ACC112 (cell line): Measurements from ENCODE around the gene PRDM16.

Experiments used
- H2AFZ ChIP-seq: fragments of 200-600 bp; sonication (generic); one replicate; pipeline ENCODE4 v1.6.0; 2017; ENCODE audit warnings: antibody characterized with exemption, low read length; ENCODE audit not compliant: unreplicated experiment
- H3K27ac ChIP-seq: fragments of 200-600 bp; sonication (generic); 2 replicates; pipeline ENCODE4 v1.5.1; 2014; ENCODE audit warnings: low read depth, mild to moderate bottlenecking, antibody characterized with exemption, low read length, moderate library complexity
- H3K27me3 ChIP-seq: fragments of 200-600 bp; sonication (generic); 2 replicates; pipeline ENCODE4 v1.6.1; 2014; ENCODE audit warnings: mild to moderate bottlenecking, antibody characterized with exemption, low read length, moderate library complexity, mixed read lengths; ENCODE audit not compliant: insufficient read depth
- H3K36me3 ChIP-seq: fragments of 200-600 bp; sonication (generic); 2 replicates; pipeline ENCODE4 v1.6.1; 2016; ENCODE audit warnings: mild to moderate bottlenecking, antibody characterized with exemption, low read length, moderate library complexity, mixed read lengths; ENCODE audit not compliant: insufficient read depth
- H3K4me1 ChIP-seq: fragments of 200-600 bp; sonication (generic); one replicate; pipeline ENCODE4 v1.6.1; 2016; ENCODE audit warnings: low read length, mixed read lengths; ENCODE audit not compliant: insufficient read depth, unreplicated experiment, control insufficient read depth
- H3K4me3 ChIP-seq: fragments of 200-600 bp; sonication (generic); 2 replicates; pipeline ENCODE4 v1.5.1; 2014; ENCODE audit warnings: mild to moderate bottlenecking, low read depth, low read length
- H3K79me2 ChIP-seq: fragments of 200-600 bp; sonication (generic); one replicate; pipeline ENCODE4 v1.6.0; 2016; ENCODE audit warnings: low read length; ENCODE audit not compliant: control insufficient read depth, unreplicated experiment, insufficient read depth

Gene PRDM16

GRCh38 chr1:3327936-3328590 is 259.1 kb downstream of the PRDM16 start:
- Histone ChIP-seq H3K27ac (no peak overlapping the region), H3K79me2 (no peaks in the 10 kb centered on the region), H3K4me3 (no peak overlapping the region), H3K4me1 (no peaks in the 10 kb centered on the region), H3K36me3 (no peaks in the 10 kb centered on the region), H2AFZ (no peak overlapping the region), H3K27me3 (no peaks in the 10 kb centered on the region)

DNA sequence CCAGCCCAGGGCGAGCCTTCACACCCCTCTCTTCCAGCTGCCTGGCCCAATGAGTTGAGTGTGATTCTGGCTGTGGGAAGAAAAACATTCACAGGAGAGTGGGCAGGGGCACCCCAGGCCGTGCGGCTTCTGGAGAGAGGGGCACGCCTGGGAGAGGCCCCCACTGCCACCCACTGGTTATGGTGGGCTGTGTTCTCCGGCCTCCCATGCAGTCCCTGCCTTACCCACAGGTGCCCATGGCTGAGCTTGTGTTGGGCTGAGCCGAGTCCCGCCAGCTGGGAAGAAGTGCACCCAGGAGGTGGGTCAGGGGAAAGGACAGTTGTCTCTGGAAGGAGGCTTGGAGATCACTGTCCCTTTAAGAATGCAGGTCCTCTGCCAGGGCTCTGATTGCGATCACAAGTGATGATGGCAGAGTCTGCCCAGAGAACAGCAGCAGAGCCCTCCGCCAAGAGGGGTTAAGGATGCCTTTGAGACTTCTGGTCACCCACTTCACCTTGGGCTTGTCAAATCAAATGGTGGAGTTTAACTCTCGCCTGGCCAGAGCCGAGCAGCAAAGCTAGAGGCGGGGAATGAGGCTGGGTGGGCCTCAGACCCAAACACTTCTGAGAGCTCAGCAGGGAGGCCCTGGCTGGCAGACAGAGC is 260.8 kb downstream of the PRDM16 start:
- Histone ChIP-seq H2AFZ (no peak overlapping the region), H3K4me3 (no peak overlapping the region), H3K79me2 (no peaks in the 10 kb centered on the region), H3K36me3 (no peaks in the 10 kb centered on the region), H3K27ac (no peak overlapping the region), H3K4me1 (no peaks in the 10 kb centered on the region), H3K27me3 (no peaks in the 10 kb centered on the region)

GRCh38 chr1:3330771-3331245 is 261.8 kb downstream of the PRDM16 start:
- Histone ChIP-seq H3K4me3 (no peak overlapping the region), H3K79me2 (no peaks in the 10 kb centered on the region), H3K27ac (no peak overlapping the region), H3K27me3 (no peaks in the 10 kb centered on the region), H3K36me3 (no peaks in the 10 kb centered on the region), H3K4me1 (no peaks in the 10 kb centered on the region), H2AFZ (no peak overlapping the region)

- no peaks in the 10 kb centered on the region for H3K27me3 ChIP-seq
- no peaks in the 10 kb centered on the region for H3K79me2 ChIP-seq
- no peaks in the 10 kb centered on the region for H3K4me1 ChIP-seq
- H2AFZ ChIP-seq, result no peak overlapping the region
- H3K27ac ChIP-seq, result no peak overlapping the region
- no peak overlapping the region for H3K4me3 ChIP-seq
- H3K36me3 ChIP-seq, result no peaks in the 10 kb centered on the region
These were observed 262.6 kb downstream of the PRDM16 start for GRCh38 chr1:3331564-3331963.

DNA sequence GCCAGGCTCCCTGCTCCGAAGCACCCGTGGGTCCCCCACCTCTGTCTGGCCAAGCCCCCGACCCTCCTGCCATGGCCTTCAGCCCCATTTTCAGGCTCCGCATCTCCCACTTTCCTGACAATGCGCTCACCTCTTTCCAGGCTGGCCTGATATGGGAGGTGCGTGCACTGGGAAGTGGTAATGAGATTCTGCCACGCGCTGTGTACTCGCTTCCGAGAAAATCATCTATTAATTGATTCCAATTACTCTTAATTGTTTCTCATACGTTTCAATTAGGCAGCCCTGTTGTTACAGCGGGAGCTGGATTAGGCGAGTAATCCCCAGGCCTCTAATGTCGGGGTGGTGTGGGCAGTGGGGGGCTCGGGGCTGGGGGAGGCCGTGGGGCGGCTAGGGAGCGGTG is 263.0 kb downstream of the PRDM16 start:
- Histone ChIP-seq H3K27ac (no peak overlapping the region), H3K27me3 (no peaks in the 10 kb centered on the region), H3K79me2 (no peaks in the 10 kb centered on the region), H2AFZ (no peak overlapping the region), H3K4me3 (no peak overlapping the region), H3K36me3 (no peaks in the 10 kb centered on the region), H3K4me1 (no peaks in the 10 kb centered on the region)

- no peak overlapping the region for H3K27ac ChIP-seq
- H3K36me3 ChIP-seq, result no peaks in the 10 kb centered on the region
- no peaks in the 10 kb centered on the region for H3K4me1 ChIP-seq
- no peak overlapping the region for H2AFZ ChIP-seq
- H3K27me3 ChIP-seq, result no peaks in the 10 kb centered on the region
- no peak overlapping the region for H3K4me3 ChIP-seq
- H3K79me2 ChIP-seq, result no peaks in the 10 kb centered on the region
These were observed 263.7 kb downstream of the PRDM16 start for GRCh38 chr1:3332662-3333061.

DNA sequence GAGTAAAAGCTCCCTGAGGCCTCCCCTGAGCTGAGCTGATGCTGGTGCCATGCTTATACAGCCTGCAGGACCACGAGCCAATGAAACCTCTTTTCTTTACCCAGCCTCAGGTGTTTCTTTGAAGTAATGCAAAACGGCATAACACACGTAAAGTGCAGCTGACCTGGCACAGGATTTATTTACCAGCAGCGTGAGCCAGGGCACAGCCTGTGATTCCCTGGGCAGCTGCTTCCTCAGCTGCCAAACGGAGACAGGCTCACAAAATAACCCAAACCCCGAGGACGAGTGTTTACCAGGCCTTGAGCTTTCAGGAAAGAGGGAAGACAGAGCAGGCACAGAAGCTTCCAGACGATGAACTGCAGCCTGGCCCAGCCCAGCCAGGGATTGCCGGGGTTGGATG is 264.9 kb downstream of the PRDM16 start:
- H3K4me1 ChIP-seq, result no peaks in the 10 kb centered on the region
- no peaks in the 10 kb centered on the region for H3K79me2 ChIP-seq
- H3K27ac ChIP-seq, result no peak overlapping the region
- no peak overlapping the region for H3K4me3 ChIP-seq
- H3K27me3 ChIP-seq, result no peaks in the 10 kb centered on the region
- no peaks in the 10 kb centered on the region for H3K36me3 ChIP-seq
- H2AFZ ChIP-seq, result no peak overlapping the region

GRCh38 chr1:3334366-3334765 is 265.4 kb downstream of the PRDM16 start:
- no peak overlapping the region for H3K4me3 ChIP-seq
- no peaks in the 10 kb centered on the region for H3K79me2 ChIP-seq
- H3K4me1 ChIP-seq, result no peaks in the 10 kb centered on the region
- no peak overlapping the region for H3K27ac ChIP-seq
- no peaks in the 10 kb centered on the region for H3K27me3 ChIP-seq
- H2AFZ ChIP-seq, result no peak overlapping the region
- H3K36me3 ChIP-seq, result no peaks in the 10 kb centered on the region

GRCh38 chr1:3335754-3336640 is 267.0 kb downstream of the PRDM16 start:
- no peaks in the 10 kb centered on the region for H3K36me3 ChIP-seq
- no peaks in the 10 kb centered on the region for H3K27me3 ChIP-seq
- no peak overlapping the region for H3K4me3 ChIP-seq
- no peak overlapping the region for H2AFZ ChIP-seq
- no peaks in the 10 kb centered on the region for H3K79me2 ChIP-seq
- no peaks in the 10 kb centered on the region for H3K4me1 ChIP-seq
- no peak overlapping the region for H3K27ac ChIP-seq

- no peaks in the 10 kb centered on the region for H3K79me2 ChIP-seq
- no peaks in the 10 kb centered on the region for H3K36me3 ChIP-seq
- no peak overlapping the region for H3K27ac ChIP-seq
- no peaks in the 10 kb centered on the region for H3K27me3 ChIP-seq
- no peak overlapping the region for H2AFZ ChIP-seq
- no peak overlapping the region for H3K4me3 ChIP-seq
- H3K4me1 ChIP-seq, result no peaks in the 10 kb centered on the region
These were observed 267.9 kb downstream of the PRDM16 start for GRCh38 chr1:3336641-3337630.
